ENCODE results near the gene TET1. TPM values are rescaled to one million over a fixed set of nuclear protein-coding genes. Genes with fewer than 3 reads are reported as not detected.

The TET1 gene
- total and polyA plus RNA-seq, 2 experiments from 2014 or later = 37.2 to 90.5 TPM

GRCh38 chr10:68559841-68560185 lies 324 bp upstream of the TET1 start:
- ATAC-seq (no peak), DNase-seq (ENCODE audit: low spot score) (no peak)
- Histone ChIP-seq H3K27ac (ENCODE audit: low read depth) (no peak overlapping the region), H3K9me2 (ENCODE audit: insufficient read depth) (no peaks in the 10 kb centered on the region), H3K27me3 (ENCODE audit: insufficient read depth) (no peaks in the 10 kb centered on the region), H2AFZ (peak overlapping the region; percentile 72; the same call in 1 of the 2 replicates), H3K36me3 (ENCODE audit: insufficient read depth) (no peaks in the 10 kb centered on the region), H3F3A (replicated peaks; ENCODE audit: low read depth) (peaks cover 9% of the 10 kb centered on the region; the same call in 1 of the 2 replicates), H3K79me2 (replicated peaks; ENCODE audit: insufficient read depth) (peaks cover 43% of the 10 kb centered on the region), H3K4me2 (peak overlapping the region; percentile 85), H4K20me1 (replicated peaks; ENCODE audit: insufficient read depth) (peaks cover 5% of the 10 kb centered on the region; the same call in 1 of the 2 replicates), H3K4me3 (peak overlapping the region; percentile 97), H3K4me1 (ENCODE audit: insufficient read depth) (peaks cover 21% of the 10 kb centered on the region)
- H3K4me1 Mint-ChIP-seq = peaks cover 26% of the 10 kb centered on the region
- TF ChIP-seq CREB1 (CRISPR knock-in tag; IDR thresholded peaks at IDR 0.05; ENCODE audit: low read depth) (no peak), ZNF114 (CRISPR knock-in tag; IDR thresholded peaks at IDR 0.05) (no peak), STAT1 (IDR thresholded peaks at IDR 0.05; ENCODE audit: unreplicated experiment) (no peak), JUNB (IDR thresholded peaks at IDR 0.05; ENCODE audit: unreplicated experiment) (no peak), REST (IDR thresholded peaks at IDR 0.05; ENCODE audit: unreplicated experiment) (no peak), EZH2phosphoT487 (IDR thresholded peaks at IDR 0.05; ENCODE audit: unreplicated experiment) (no peak), NANOG (IDR thresholded peaks at IDR 0.05; ENCODE audit: borderline replicate concordance) (no peak), ZNF462 (CRISPR knock-in tag; IDR thresholded peaks at IDR 0.05) (no peak), ETS1 (IDR thresholded peaks at IDR 0.05) (no peak), POLR2AphosphoS5 (IDR thresholded peaks at IDR 0.05; ENCODE audit: low read depth) (no peak), EZH2 (IDR thresholded peaks at IDR 0.05; ENCODE audit: low read depth, unreplicated experiment) (no peak)
- TF ChIP-seq, protein P1, sequence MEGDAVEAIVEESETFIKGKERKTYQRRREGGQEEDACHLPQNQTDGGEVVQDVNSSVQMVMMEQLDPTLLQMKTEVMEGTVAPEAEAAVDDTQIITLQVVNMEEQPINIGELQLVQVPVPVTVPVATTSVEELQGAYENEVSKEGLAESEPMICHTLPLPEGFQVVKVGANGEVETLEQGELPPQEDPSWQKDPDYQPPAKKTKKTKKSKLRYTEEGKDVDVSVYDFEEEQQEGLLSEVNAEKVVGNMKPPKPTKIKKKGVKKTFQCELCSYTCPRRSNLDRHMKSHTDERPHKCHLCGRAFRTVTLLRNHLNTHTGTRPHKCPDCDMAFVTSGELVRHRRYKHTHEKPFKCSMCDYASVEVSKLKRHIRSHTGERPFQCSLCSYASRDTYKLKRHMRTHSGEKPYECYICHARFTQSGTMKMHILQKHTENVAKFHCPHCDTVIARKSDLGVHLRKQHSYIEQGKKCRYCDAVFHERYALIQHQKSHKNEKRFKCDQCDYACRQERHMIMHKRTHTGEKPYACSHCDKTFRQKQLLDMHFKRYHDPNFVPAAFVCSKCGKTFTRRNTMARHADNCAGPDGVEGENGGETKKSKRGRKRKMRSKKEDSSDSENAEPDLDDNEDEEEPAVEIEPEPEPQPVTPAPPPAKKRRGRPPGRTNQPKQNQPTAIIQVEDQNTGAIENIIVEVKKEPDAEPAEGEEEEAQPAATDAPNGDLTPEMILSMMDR (conservative IDR thresholded peaks at IDR 0.05; ENCODE audit: low read depth in 2 of 2) = no peak
- H3K4me3 Mint-ChIP-seq = peak overlapping the region; percentile 93
- H3K27ac Mint-ChIP-seq = no peak overlapping the region
- H3K27me3 Mint-ChIP-seq (ENCODE audit: insufficient read depth, low read depth, poor library complexity) = peaks cover 9% of the 10 kb centered on the region
- H3K36me3 Mint-ChIP-seq (ENCODE audit: low read depth) = peaks cover 13% of the 10 kb centered on the region; the same call in 2 of the 3 replicates
- no peaks in the 10 kb centered on the region for H3K9me3 Mint-ChIP-seq

Data from GM23338 (cell line).